Measurements from ENCODE around the gene GATA6.
"Not testable (repeated sequence)": the region's sequence is repeated elsewhere in the genome, so short reads cannot be mapped to it uniquely, and the experiment has no call there.

GATA6 gene

GRCh38 chr18:22175346-22175745 is 6.0 kb downstream of the GATA6 start:
- H3K4me3 ChIP-seq (ENCODE audit: low read length), result no peak overlapping the region
- no peak overlapping the region for H3K27ac ChIP-seq (ENCODE audit: low read length)
- H3K9me3 ChIP-seq (ENCODE audit: control insufficient read depth, low read depth, low read length), result no peaks in the 10 kb centered on the region
- no peak overlapping the region for H3K9ac ChIP-seq (ENCODE audit: low read length)
- H3K4me1 ChIP-seq (ENCODE audit: control insufficient read depth, low read depth, low read length), result peaks cover 6% of the 10 kb centered on the region
- H3K36me3 ChIP-seq (ENCODE audit: control insufficient read depth, low read depth, low read length), result no peaks in the 10 kb centered on the region
- H3K27me3 ChIP-seq (ENCODE audit: control insufficient read depth, insufficient read depth, low read length), result peaks cover 100% of the 10 kb centered on the region

- peaks cover 99% of the 10 kb centered on the region for H3K27me3 ChIP-seq (ENCODE audit: control insufficient read depth, insufficient read depth, low read length)
These were observed 7.3 kb downstream of the GATA6 start for GRCh38 chr18:22176420-22177326.

GRCh38 chr18:22177327-22177871 is 8.0 kb downstream of the GATA6 start:
- no peak overlapping the region for H3K4me3 ChIP-seq (ENCODE audit: low read length)
- H3K9me3 ChIP-seq (ENCODE audit: control insufficient read depth, low read depth, low read length), result no peaks in the 10 kb centered on the region
- no peak overlapping the region for H3K9ac ChIP-seq (ENCODE audit: low read length)
- no peak overlapping the region for H3K27ac ChIP-seq (ENCODE audit: low read length)
- peaks cover 96% of the 10 kb centered on the region for H3K27me3 ChIP-seq (ENCODE audit: control insufficient read depth, insufficient read depth, low read length)
- H3K36me3 ChIP-seq (ENCODE audit: control insufficient read depth, low read depth, low read length), result no peaks in the 10 kb centered on the region
- H3K4me1 ChIP-seq (ENCODE audit: control insufficient read depth, low read depth, low read length), result peaks cover 6% of the 10 kb centered on the region

More at GRCh38 chr18:22176420-22177326, 7.3 kb downstream of the GATA6 start:
- H3K9ac ChIP-seq (ENCODE audit: low read length), result no peak overlapping the region
- no peak overlapping the region for H3K27ac ChIP-seq (ENCODE audit: low read length)
- H3K36me3 ChIP-seq (ENCODE audit: control insufficient read depth, low read depth, low read length), result no peaks in the 10 kb centered on the region
- peaks cover 6% of the 10 kb centered on the region for H3K4me1 ChIP-seq (ENCODE audit: control insufficient read depth, low read depth, low read length)
- no peaks in the 10 kb centered on the region for H3K9me3 ChIP-seq (ENCODE audit: control insufficient read depth, low read depth, low read length)
- no peak overlapping the region for H3K4me3 ChIP-seq (ENCODE audit: low read length)

GRCh38 chr18:22179174-22179573 is 9.8 kb downstream of the GATA6 start:
- Histone ChIP-seq H3K4me3 (ENCODE audit: low read length) (no peak overlapping the region), H3K27me3 (ENCODE audit: control insufficient read depth, insufficient read depth, low read length) (peaks cover 78% of the 10 kb centered on the region), H3K4me1 (ENCODE audit: control insufficient read depth, low read depth, low read length) (peaks cover 6% of the 10 kb centered on the region), H3K9me3 (ENCODE audit: control insufficient read depth, low read depth, low read length) (no peaks in the 10 kb centered on the region), H3K9ac (ENCODE audit: low read length) (no peak overlapping the region), H3K27ac (ENCODE audit: low read length) (no peak overlapping the region), H3K36me3 (ENCODE audit: control insufficient read depth, low read depth, low read length) (no peaks in the 10 kb centered on the region)

- peaks cover 73% of the 10 kb centered on the region for H3K27me3 ChIP-seq (ENCODE audit: control insufficient read depth, insufficient read depth, low read length)
These were observed 10.2 kb downstream of the GATA6 start for GRCh38 chr18:22179631-22180030.

GRCh38 chr18:22180722-22181121 is 11.3 kb downstream of the GATA6 start:
- H3K9ac ChIP-seq (ENCODE audit: low read length), result no peak overlapping the region
- H3K36me3 ChIP-seq (ENCODE audit: control insufficient read depth, low read depth, low read length), result no peaks in the 10 kb centered on the region
- peaks cover 62% of the 10 kb centered on the region for H3K27me3 ChIP-seq (ENCODE audit: control insufficient read depth, insufficient read depth, low read length)
- H3K27ac ChIP-seq (ENCODE audit: low read length), result no peak overlapping the region
- no peaks in the 10 kb centered on the region for H3K9me3 ChIP-seq (ENCODE audit: control insufficient read depth, low read depth, low read length)
- H3K4me3 ChIP-seq (ENCODE audit: low read length), result no peak overlapping the region
- H3K4me1 ChIP-seq (ENCODE audit: control insufficient read depth, low read depth, low read length), result peaks cover 6% of the 10 kb centered on the region

More at GRCh38 chr18:22179631-22180030, 10.2 kb downstream of the GATA6 start:
- no peak overlapping the region for H3K9ac ChIP-seq (ENCODE audit: low read length)
- H3K4me1 ChIP-seq (ENCODE audit: control insufficient read depth, low read depth, low read length), result peaks cover 6% of the 10 kb centered on the region
- no peak overlapping the region for H3K4me3 ChIP-seq (ENCODE audit: low read length)
- no peaks in the 10 kb centered on the region for H3K36me3 ChIP-seq (ENCODE audit: control insufficient read depth, low read depth, low read length)
- no peak overlapping the region for H3K27ac ChIP-seq (ENCODE audit: low read length)
- no peaks in the 10 kb centered on the region for H3K9me3 ChIP-seq (ENCODE audit: control insufficient read depth, low read depth, low read length)

- no peaks in the 10 kb centered on the region for H3K4me1 ChIP-seq (ENCODE audit: control insufficient read depth, low read depth, low read length)
- no peak overlapping the region for H3K4me3 ChIP-seq (ENCODE audit: low read length)
- peaks cover 39% of the 10 kb centered on the region for H3K27me3 ChIP-seq (ENCODE audit: control insufficient read depth, insufficient read depth, low read length)
- H3K27ac ChIP-seq (ENCODE audit: low read length), result no peak overlapping the region
- H3K9me3 ChIP-seq (ENCODE audit: control insufficient read depth, low read depth, low read length), result no peaks in the 10 kb centered on the region
- no peaks in the 10 kb centered on the region for H3K36me3 ChIP-seq (ENCODE audit: control insufficient read depth, low read depth, low read length)
- H3K9ac ChIP-seq (ENCODE audit: low read length), result no peak overlapping the region
These were observed 13.7 kb downstream of the GATA6 start for GRCh38 chr18:22182884-22183697.

- no peak overlapping the region for H3K27ac ChIP-seq (ENCODE audit: low read length)
- no peak overlapping the region for H3K4me3 ChIP-seq (ENCODE audit: low read length)
- H3K27me3 ChIP-seq (ENCODE audit: control insufficient read depth, insufficient read depth, low read length), result peaks cover 32% of the 10 kb centered on the region
- H3K4me1 ChIP-seq (ENCODE audit: control insufficient read depth, low read depth, low read length), result no peaks in the 10 kb centered on the region
- no peaks in the 10 kb centered on the region for H3K36me3 ChIP-seq (ENCODE audit: control insufficient read depth, low read depth, low read length)
- no peaks in the 10 kb centered on the region for H3K9me3 ChIP-seq (ENCODE audit: control insufficient read depth, low read depth, low read length)
- no peak overlapping the region for H3K9ac ChIP-seq (ENCODE audit: low read length)
These were observed 14.3 kb downstream of the GATA6 start for GRCh38 chr18:22183698-22184170.

- H3K9me3 ChIP-seq (ENCODE audit: control insufficient read depth, low read depth, low read length); H3K4me1 ChIP-seq (ENCODE audit: control insufficient read depth, low read depth, low read length); H3K9ac ChIP-seq (ENCODE audit: low read length); H3K27ac ChIP-seq (ENCODE audit: low read length); H3K36me3 ChIP-seq (ENCODE audit: control insufficient read depth, low read depth, low read length); H3K4me3 ChIP-seq (ENCODE audit: low read length): not testable (repeated sequence)
- H3K27me3 ChIP-seq (ENCODE audit: control insufficient read depth, insufficient read depth, low read length), result peaks cover 24% of the 10 kb centered on the region
These were observed 15.2 kb downstream of the GATA6 start for GRCh38 chr18:22184573-22184972.

GRCh38 chr18:22185273-22185672 is 15.9 kb downstream of the GATA6 start:
- H3K4me3 ChIP-seq (ENCODE audit: low read length), result no peak overlapping the region
- H3K36me3 ChIP-seq (ENCODE audit: control insufficient read depth, low read depth, low read length), result no peaks in the 10 kb centered on the region
- no peaks in the 10 kb centered on the region for H3K4me1 ChIP-seq (ENCODE audit: control insufficient read depth, low read depth, low read length)
- no peaks in the 10 kb centered on the region for H3K9me3 ChIP-seq (ENCODE audit: control insufficient read depth, low read depth, low read length)
- H3K27ac ChIP-seq (ENCODE audit: low read length), result no peak overlapping the region
- peaks cover 17% of the 10 kb centered on the region for H3K27me3 ChIP-seq (ENCODE audit: control insufficient read depth, insufficient read depth, low read length)
- H3K9ac ChIP-seq (ENCODE audit: low read length), result no peak overlapping the region

GRCh38 chr18:22185771-22186386 is 16.5 kb downstream of the GATA6 start:
- peaks cover 11% of the 10 kb centered on the region for H3K27me3 ChIP-seq (ENCODE audit: control insufficient read depth, insufficient read depth, low read length)
- no peak overlapping the region for H3K4me3 ChIP-seq (ENCODE audit: low read length)
- H3K27ac ChIP-seq (ENCODE audit: low read length), result no peak overlapping the region
- no peaks in the 10 kb centered on the region for H3K4me1 ChIP-seq (ENCODE audit: control insufficient read depth, low read depth, low read length)
- H3K9ac ChIP-seq (ENCODE audit: low read length), result no peak overlapping the region
- H3K36me3 ChIP-seq (ENCODE audit: control insufficient read depth, low read depth, low read length), result no peaks in the 10 kb centered on the region
- no peaks in the 10 kb centered on the region for H3K9me3 ChIP-seq (ENCODE audit: control insufficient read depth, low read depth, low read length)
